ENCODE measurements around the gene UNC45B.
"Not testable (repeated sequence)": the region's sequence is repeated elsewhere in the genome, so short reads cannot be mapped to it uniquely, and the experiment has no call there.

The UNC45B gene

GRCh38 chr17:35214631-35215273 is 67.1 kb downstream of the UNC45B start:
- DNase-seq (ENCODE audit: low read depth): peak; percentile 10

- no peak for DNase-seq (ENCODE audit: low read depth)
Measured at GRCh38 chr17:35217107-35217506, 69.5 kb downstream of the UNC45B start.

- no peak for DNase-seq (ENCODE audit: low read depth)
Measured at GRCh38 chr17:35218915-35219314, 71.3 kb downstream of the UNC45B start.

- no peak for DNase-seq (ENCODE audit: low read depth)
Measured at GRCh38 chr17:35222452-35222851, 74.8 kb downstream of the UNC45B start.

GRCh38 chr17:35224436-35224835 is 76.8 kb downstream of the UNC45B start:
- no peak for DNase-seq (ENCODE audit: low read depth)

GRCh38 chr17:35227546-35227945 is 79.9 kb downstream of the UNC45B start:
- DNase-seq (ENCODE audit: low read depth): no peak

- no peak for DNase-seq (ENCODE audit: low read depth)
Measured at GRCh38 chr17:35229638-35230037, 82.0 kb downstream of the UNC45B start.

GRCh38 chr17:35234315-35234714 is 86.7 kb downstream of the UNC45B start:
- not testable (repeated sequence) for DNase-seq (ENCODE audit: low read depth)

- no peak for DNase-seq (ENCODE audit: low read depth)
Measured at GRCh38 chr17:35235289-35235688, 87.7 kb downstream of the UNC45B start.

- no peak for DNase-seq (ENCODE audit: low read depth)
Measured at GRCh38 chr17:35235917-35236316, 88.3 kb downstream of the UNC45B start.

- no peak for DNase-seq (ENCODE audit: low read depth)
Measured at GRCh38 chr17:35236821-35237220, 89.2 kb downstream of the UNC45B start.

- no peak for DNase-seq (ENCODE audit: low read depth)
Measured at GRCh38 chr17:35238821-35239220, 91.2 kb downstream of the UNC45B start.

All from stimulated activated CD8-positive, alpha-beta memory T cell treated with anti-CD3 and anti-CD28 coated beads, Interleukin-12 subunit alpha, Interleukin-12 subunit beta, amount 100 ng/mL, for 4 hours (primary cell).